Calu3 (cell line): ENCODE results near the gene ZSWIM8. TPM values are rescaled to one million over a fixed set of nuclear protein-coding genes. Genes with fewer than 3 reads are reported as not detected.

Experiments used
- BruUV-seq: library from RNA; stranded (reverse); fragments of 400-500 nt; replicated peaks from 2 replicates; lab custom pipeline; 2021; lab: Mats Ljungman, UMichigan
- CTCF ChIA-PET: fragments of 300-600 bp; sonication (Branson Sonifier 250); formaldehyde crosslinking; loops from one replicate; lab custom pipeline; 2022; ENCODE audit warnings: antibody characterized with exemption; lab: Charles Lee
- DNase-seq: peaks from one replicate; pipeline ENCODE4 v3.0.0; 2022
- H3K27ac Mint-ChIP-seq: one replicate; pipeline ENCODE4 v1.8.0; 2022; ENCODE audit warnings: mixed read lengths; ENCODE audit not compliant: unreplicated experiment
- H3K27me3 Mint-ChIP-seq: one replicate; pipeline ENCODE4 v1.8.0; 2022; ENCODE audit warnings: mixed read lengths; ENCODE audit not compliant: unreplicated experiment
- H3K36me3 Mint-ChIP-seq: one replicate; pipeline ENCODE4 v1.8.0; 2022; ENCODE audit warnings: mild to moderate bottlenecking, moderate library complexity, mixed read lengths; ENCODE audit not compliant: insufficient read depth, unreplicated experiment
- H3K4me1 Mint-ChIP-seq: one replicate; pipeline ENCODE4 v1.8.0; 2022; ENCODE audit warnings: mild to moderate bottlenecking, low read depth, mixed read lengths; ENCODE audit not compliant: unreplicated experiment
- H3K4me3 Mint-ChIP-seq: one replicate; pipeline ENCODE4 v1.8.0; 2022; ENCODE audit warnings: mild to moderate bottlenecking, low read depth, moderate library complexity, mixed read lengths; ENCODE audit not compliant: unreplicated experiment
- H3K9me3 Mint-ChIP-seq: one replicate; pipeline ENCODE4 v1.8.0; 2022; ENCODE audit warnings: low read depth, mixed read lengths; ENCODE audit not compliant: unreplicated experiment
- intact Hi-C: fragments of 100-400 bp; cut with micrococcal nuclease; formaldehyde crosslinking; loops from one replicate; pipeline ENCODE4 v1.10.0; 2022; ENCODE audit not compliant: unreplicated experiment
- total RNA-seq: library from RNA; stranded (reverse); gene quantifications from 2 replicates; pipeline ENCODE4 v1.2.3, GENCODE V29; 2022
- TF ChIP-seq, protein P1 (sequence below): fragments of 200-600 bp; IDR thresholded peaks from one replicate; pipeline ENCODE4 v1.8.0; 2022; ENCODE audit warnings: antibody characterized with exemption; ENCODE audit not compliant: unreplicated experiment

The ZSWIM8 gene
- total RNA-seq, 1 experiment from 2014 or later = 59.9 TPM

GRCh38 chr10:73836427-73836980, 51.1 kb downstream of the ZSWIM8 start:
- peaks cover 38% of the 10 kb centered on the region for H3K36me3 Mint-ChIP-seq
- CTCF ChIA-PET = interaction anchor here (0.6 kb wide), 1 partner anchor 29 kb away, joined by 3 read pairs; no protein-coding TSS in a partner anchor
- H3K9me3 Mint-ChIP-seq = no peaks in the 10 kb centered on the region
- no peak overlapping the region for H3K27ac Mint-ChIP-seq
- DNase-seq = no peak
- no peak overlapping the region for H3K4me3 Mint-ChIP-seq
- no peaks in the 10 kb centered on the region for H3K4me1 Mint-ChIP-seq
- no peaks in the 10 kb centered on the region for H3K27me3 Mint-ChIP-seq
- BruUV-seq = no TSS peak
- intact Hi-C loops = no loop called here
- TF ChIP-seq, protein P1, sequence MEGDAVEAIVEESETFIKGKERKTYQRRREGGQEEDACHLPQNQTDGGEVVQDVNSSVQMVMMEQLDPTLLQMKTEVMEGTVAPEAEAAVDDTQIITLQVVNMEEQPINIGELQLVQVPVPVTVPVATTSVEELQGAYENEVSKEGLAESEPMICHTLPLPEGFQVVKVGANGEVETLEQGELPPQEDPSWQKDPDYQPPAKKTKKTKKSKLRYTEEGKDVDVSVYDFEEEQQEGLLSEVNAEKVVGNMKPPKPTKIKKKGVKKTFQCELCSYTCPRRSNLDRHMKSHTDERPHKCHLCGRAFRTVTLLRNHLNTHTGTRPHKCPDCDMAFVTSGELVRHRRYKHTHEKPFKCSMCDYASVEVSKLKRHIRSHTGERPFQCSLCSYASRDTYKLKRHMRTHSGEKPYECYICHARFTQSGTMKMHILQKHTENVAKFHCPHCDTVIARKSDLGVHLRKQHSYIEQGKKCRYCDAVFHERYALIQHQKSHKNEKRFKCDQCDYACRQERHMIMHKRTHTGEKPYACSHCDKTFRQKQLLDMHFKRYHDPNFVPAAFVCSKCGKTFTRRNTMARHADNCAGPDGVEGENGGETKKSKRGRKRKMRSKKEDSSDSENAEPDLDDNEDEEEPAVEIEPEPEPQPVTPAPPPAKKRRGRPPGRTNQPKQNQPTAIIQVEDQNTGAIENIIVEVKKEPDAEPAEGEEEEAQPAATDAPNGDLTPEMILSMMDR = no peak

GRCh38 chr10:73837072-73837471, 51.7 kb downstream of the ZSWIM8 start:
- Mint-ChIP-seq H3K4me3 (no peak overlapping the region), H3K4me1 (no peaks in the 10 kb centered on the region), H3K27me3 (no peaks in the 10 kb centered on the region), H3K36me3 (peaks cover 42% of the 10 kb centered on the region), H3K27ac (no peak overlapping the region), H3K9me3 (no peaks in the 10 kb centered on the region)
- BruUV-seq = no TSS peak
- intact Hi-C loops = no loop called here
- CTCF ChIA-PET = no interaction called here
- TF ChIP-seq, protein P1 = no peak
- DNase-seq = no peak

- TF ChIP-seq, protein P1 = no peak
- Mint-ChIP-seq H3K27me3 (no peaks in the 10 kb centered on the region), H3K4me1 (no peaks in the 10 kb centered on the region), H3K9me3 (no peaks in the 10 kb centered on the region), H3K4me3 (no peak overlapping the region), H3K36me3 (peaks cover 44% of the 10 kb centered on the region), H3K27ac (no peak overlapping the region)
- CTCF ChIA-PET = no interaction called here
- intact Hi-C loops = no loop called here
- no TSS peak for BruUV-seq
- DNase-seq = no peak
Measured at GRCh38 chr10:73838008-73838567, 52.7 kb downstream of the ZSWIM8 start.

- H3K4me1 Mint-ChIP-seq = peaks cover 6% of the 10 kb centered on the region
- H3K4me3 Mint-ChIP-seq = no peak overlapping the region
- intact Hi-C loops = no loop called here
- TF ChIP-seq, protein P1 = no peak
- no peaks in the 10 kb centered on the region for H3K27me3 Mint-ChIP-seq
- BruUV-seq = no TSS peak
- no peaks in the 10 kb centered on the region for H3K9me3 Mint-ChIP-seq
- H3K36me3 Mint-ChIP-seq = peaks cover 48% of the 10 kb centered on the region
- H3K27ac Mint-ChIP-seq = no peak overlapping the region
- CTCF ChIA-PET = interaction anchor here (0.5 kb wide), 1 partner anchor 207 kb away, joined by 3 read pairs; no protein-coding TSS in a partner anchor
- DNase-seq = no peak
Measured at GRCh38 chr10:73838827-73839226, 53.4 kb downstream of the ZSWIM8 start.
